SJSA1 (cell line): ENCODE data around the gene CHN2. TPM values are rescaled to one million over a fixed set of nuclear protein-coding genes. Genes with fewer than 3 reads are reported as not detected.

Experiments used
- DNase-seq, 2 experiments: peaks; one replicate each; pipeline ENCODE4 v3.0.0-alpha.2; 2015 to 2020; ENCODE audit warnings: low spot score in 2 of 2, low read depth in 1 of 2
- H3K27ac ChIP-seq: fragments of 250-450 bp; sonication (Bioruptor Pico); 2 replicates; pipeline ENCODE4 v1.5.1; 2020; ENCODE audit warnings: mild to moderate bottlenecking, moderate library complexity
- H3K27me3 ChIP-seq: fragments of 250-450 bp; sonication (Bioruptor Pico); replicated peaks from 2 replicates; pipeline ENCODE4 v1.5.1; 2020; ENCODE audit warnings: mild to moderate bottlenecking, moderate library complexity
- H3K36me3 ChIP-seq: fragments of 250-450 bp; sonication (Bioruptor Pico); 2 replicates; pipeline ENCODE4 v1.5.1; 2020; ENCODE audit warnings: mild to moderate bottlenecking
- H3K4me1 ChIP-seq: fragments of 250-450 bp; sonication (Bioruptor Pico); replicated peaks from 2 replicates; pipeline ENCODE4 v1.6.1; 2021; ENCODE audit warnings: mild to moderate bottlenecking
- H3K4me3 ChIP-seq: fragments of 250-450 bp; sonication (Bioruptor Pico); 2 replicates; pipeline ENCODE4 v1.5.1; 2020; ENCODE audit warnings: mild to moderate bottlenecking
- H3K9me3 ChIP-seq: fragments of 250-450 bp; sonication (Bioruptor Pico); replicated peaks from 2 replicates; pipeline ENCODE4 v1.5.1; 2020; ENCODE audit warnings: mild to moderate bottlenecking
- total RNA-seq: library from RNA; depleted of rRNA; stranded (reverse); fragments of >200 nt; shearing (Covaris generic); gene quantifications from 2 replicates; pipeline ENCODE4 v1.2.3, GENCODE V29; 2014

Gene CHN2
- total RNA-seq, 1 experiment from 2014 or later = 0.21 TPM

- Histone ChIP-seq H3K4me1 (no peaks in the 10 kb centered on the region), H3K36me3 (no peaks in the 10 kb centered on the region), H3K4me3 (no peak overlapping the region), H3K27ac (no peak overlapping the region), H3K27me3 (no peaks in the 10 kb centered on the region; the same call in 1 of the 2 replicates), H3K9me3 (no peaks in the 10 kb centered on the region)
- no peak for DNase-seq
Observed at GRCh38 chr7:29163854-29164253, 30.7 kb upstream of the CHN2 start.

GRCh38 chr7:29167721-29168120, 26.9 kb upstream of the CHN2 start:
- no peak for DNase-seq
- Histone ChIP-seq H3K4me1 (no peaks in the 10 kb centered on the region), H3K4me3 (no peak overlapping the region), H3K27me3 (no peaks in the 10 kb centered on the region; the same call in none of the 2 replicates), H3K9me3 (no peaks in the 10 kb centered on the region), H3K36me3 (no peaks in the 10 kb centered on the region), H3K27ac (no peak overlapping the region)

- Histone ChIP-seq H3K27ac (no peak overlapping the region), H3K36me3 (no peaks in the 10 kb centered on the region), H3K9me3 (no peaks in the 10 kb centered on the region), H3K4me1 (no peaks in the 10 kb centered on the region), H3K4me3 (no peak overlapping the region), H3K27me3 (no peaks in the 10 kb centered on the region; the same call in none of the 2 replicates)
- DNase-seq = no peak
Observed at GRCh38 chr7:29170781-29171180, 23.8 kb upstream of the CHN2 start.

- H3K27me3 ChIP-seq = no peaks in the 10 kb centered on the region; the same call in none of the 2 replicates
- H3K27ac ChIP-seq = no peak overlapping the region
Observed at GRCh38 chr7:29173458-29173857, 21.1 kb upstream of the CHN2 start.

GRCh38 chr7:29177963-29178600, 16.5 kb upstream of the CHN2 start:
- H3K4me3 ChIP-seq = no peak overlapping the region
- no peaks in the 10 kb centered on the region for H3K9me3 ChIP-seq
- H3K4me1 ChIP-seq = no peaks in the 10 kb centered on the region
- no peak overlapping the region for H3K27ac ChIP-seq
- no peaks in the 10 kb centered on the region for H3K36me3 ChIP-seq
- H3K27me3 ChIP-seq = no peaks in the 10 kb centered on the region
- DNase-seq = no peak

More at GRCh38 chr7:29173458-29173857, 21.1 kb upstream of the CHN2 start:
- no peaks in the 10 kb centered on the region for H3K9me3 ChIP-seq
- DNase-seq = no peak
- H3K36me3 ChIP-seq = no peaks in the 10 kb centered on the region
- no peaks in the 10 kb centered on the region for H3K4me1 ChIP-seq
- no peak overlapping the region for H3K4me3 ChIP-seq

GRCh38 chr7:29179115-29179514, 15.5 kb upstream of the CHN2 start:
- Histone ChIP-seq H3K9me3 (no peaks in the 10 kb centered on the region), H3K4me1 (no peaks in the 10 kb centered on the region), H3K27me3 (no peaks in the 10 kb centered on the region), H3K27ac (no peak overlapping the region), H3K4me3 (no peak overlapping the region), H3K36me3 (no peaks in the 10 kb centered on the region)
- DNase-seq = no peak

GRCh38 chr7:29184599-29184998, 10.0 kb upstream of the CHN2 start:
- H3K27me3 ChIP-seq = no peaks in the 10 kb centered on the region
- no peaks in the 10 kb centered on the region for H3K9me3 ChIP-seq
- no peak for DNase-seq
- no peaks in the 10 kb centered on the region for H3K4me1 ChIP-seq
- H3K27ac ChIP-seq = no peak overlapping the region
- no peaks in the 10 kb centered on the region for H3K36me3 ChIP-seq
- no peak overlapping the region for H3K4me3 ChIP-seq

- no peak overlapping the region for H3K4me3 ChIP-seq
- H3K27me3 ChIP-seq = no peaks in the 10 kb centered on the region
- no peaks in the 10 kb centered on the region for H3K36me3 ChIP-seq
- H3K4me1 ChIP-seq = peaks cover 8% of the 10 kb centered on the region
- no peak for DNase-seq
- no peak overlapping the region for H3K27ac ChIP-seq
- H3K9me3 ChIP-seq = no peaks in the 10 kb centered on the region
Observed at GRCh38 chr7:29185613-29186012, 9.0 kb upstream of the CHN2 start.

- Histone ChIP-seq H3K4me3 (no peak overlapping the region), H3K27me3 (peaks cover 32% of the 10 kb centered on the region), H3K27ac (no peak overlapping the region), H3K9me3 (no peaks in the 10 kb centered on the region), H3K36me3 (no peaks in the 10 kb centered on the region), H3K4me1 (peaks cover 14% of the 10 kb centered on the region)
- peak; percentile 10 to 47 for DNase-seq
Observed at GRCh38 chr7:29189743-29190201, 4.8 kb upstream of the CHN2 start.

- Histone ChIP-seq H3K4me1 (peaks cover 21% of the 10 kb centered on the region), H3K36me3 (no peaks in the 10 kb centered on the region), H3K9me3 (no peaks in the 10 kb centered on the region), H3K27ac (no peak overlapping the region), H3K27me3 (peaks cover 40% of the 10 kb centered on the region), H3K4me3 (no peak overlapping the region)
- peak in 1 of 2 experiments; percentile 16 for DNase-seq
Observed at GRCh38 chr7:29190349-29191045, 4.1 kb upstream of the CHN2 start.

- Histone ChIP-seq H3K27me3 (peaks cover 58% of the 10 kb centered on the region), H3K9me3 (no peaks in the 10 kb centered on the region), H3K27ac (no peak overlapping the region), H3K4me1 (peaks cover 24% of the 10 kb centered on the region), H3K36me3 (no peaks in the 10 kb centered on the region), H3K4me3 (no peak overlapping the region)
- no peak for DNase-seq
Observed at GRCh38 chr7:29192323-29192722, 2.3 kb upstream of the CHN2 start.

- H3K4me3 ChIP-seq = no peak overlapping the region
- no peak overlapping the region for H3K27ac ChIP-seq
- H3K9me3 ChIP-seq = no peaks in the 10 kb centered on the region
- DNase-seq = no peak
- H3K27me3 ChIP-seq = peaks cover 61% of the 10 kb centered on the region
- H3K36me3 ChIP-seq = no peaks in the 10 kb centered on the region
- H3K4me1 ChIP-seq = peaks cover 24% of the 10 kb centered on the region
Observed at GRCh38 chr7:29192811-29193210, 1.8 kb upstream of the CHN2 start.

- no peak overlapping the region for H3K27ac ChIP-seq
- H3K4me1 ChIP-seq = peaks cover 24% of the 10 kb centered on the region
- H3K27me3 ChIP-seq = peaks cover 68% of the 10 kb centered on the region
- no peak for DNase-seq
- H3K9me3 ChIP-seq = no peaks in the 10 kb centered on the region
- no peak overlapping the region for H3K4me3 ChIP-seq
- no peaks in the 10 kb centered on the region for H3K36me3 ChIP-seq
Observed at GRCh38 chr7:29193316-29194205, 1.0 kb upstream of the CHN2 start.

- no peak for DNase-seq
- Histone ChIP-seq H3K4me1 (peaks cover 24% of the 10 kb centered on the region), H3K27ac (no peak overlapping the region), H3K27me3 (peaks cover 70% of the 10 kb centered on the region), H3K4me3 (peak overlapping the region; percentile 36), H3K9me3 (no peaks in the 10 kb centered on the region), H3K36me3 (no peaks in the 10 kb centered on the region)
Observed at GRCh38 chr7:29194206-29194593, 375 bp upstream of the CHN2 start.
